ENCODE measurements around the gene CEP135. TPM values are rescaled to one million over a fixed set of nuclear protein-coding genes. Genes with fewer than 3 reads are reported as not detected.
"Not testable (repeated sequence)": the region's sequence is repeated elsewhere in the genome, so short reads cannot be mapped to it uniquely, and the experiment has no call there.

Gene CEP135, protein sequence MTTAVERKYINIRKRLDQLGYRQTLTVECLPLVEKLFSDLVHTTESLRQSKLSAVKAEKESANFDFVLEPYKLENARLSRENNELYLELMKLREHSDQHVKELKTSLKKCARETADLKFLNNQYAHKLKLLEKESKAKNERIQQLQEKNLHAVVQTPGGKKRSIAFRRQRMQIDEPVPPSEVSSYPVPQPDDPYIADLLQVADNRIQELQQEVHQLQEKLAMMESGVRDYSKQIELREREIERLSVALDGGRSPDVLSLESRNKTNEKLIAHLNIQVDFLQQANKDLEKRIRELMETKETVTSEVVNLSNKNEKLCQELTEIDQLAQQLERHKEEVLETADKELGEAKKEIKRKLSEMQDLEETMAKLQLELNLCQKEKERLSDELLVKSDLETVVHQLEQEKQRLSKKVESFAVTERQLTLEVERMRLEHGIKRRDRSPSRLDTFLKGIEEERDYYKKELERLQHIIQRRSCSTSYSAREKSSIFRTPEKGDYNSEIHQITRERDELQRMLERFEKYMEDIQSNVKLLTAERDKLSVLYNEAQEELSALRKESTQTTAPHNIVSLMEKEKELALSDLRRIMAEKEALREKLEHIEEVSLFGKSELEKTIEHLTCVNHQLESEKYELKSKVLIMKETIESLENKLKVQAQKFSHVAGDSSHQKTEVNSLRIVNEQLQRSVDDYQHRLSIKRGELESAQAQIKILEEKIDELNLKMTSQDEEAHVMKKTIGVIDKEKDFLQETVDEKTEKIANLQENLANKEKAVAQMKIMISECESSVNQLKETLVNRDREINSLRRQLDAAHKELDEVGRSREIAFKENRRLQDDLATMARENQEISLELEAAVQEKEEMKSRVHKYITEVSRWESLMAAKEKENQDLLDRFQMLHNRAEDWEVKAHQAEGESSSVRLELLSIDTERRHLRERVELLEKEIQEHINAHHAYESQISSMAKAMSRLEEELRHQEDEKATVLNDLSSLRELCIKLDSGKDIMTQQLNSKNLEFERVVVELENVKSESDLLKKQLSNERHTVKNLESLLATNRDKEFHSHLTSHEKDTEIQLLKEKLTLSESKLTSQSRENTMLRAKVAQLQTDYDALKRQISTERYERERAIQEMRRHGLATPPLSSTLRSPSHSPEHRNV
- total RNA-seq (2014; rRNA removed; shearing (Covaris generic)): 2.3 and 5.2 TPM in 2 replicates

DNA sequence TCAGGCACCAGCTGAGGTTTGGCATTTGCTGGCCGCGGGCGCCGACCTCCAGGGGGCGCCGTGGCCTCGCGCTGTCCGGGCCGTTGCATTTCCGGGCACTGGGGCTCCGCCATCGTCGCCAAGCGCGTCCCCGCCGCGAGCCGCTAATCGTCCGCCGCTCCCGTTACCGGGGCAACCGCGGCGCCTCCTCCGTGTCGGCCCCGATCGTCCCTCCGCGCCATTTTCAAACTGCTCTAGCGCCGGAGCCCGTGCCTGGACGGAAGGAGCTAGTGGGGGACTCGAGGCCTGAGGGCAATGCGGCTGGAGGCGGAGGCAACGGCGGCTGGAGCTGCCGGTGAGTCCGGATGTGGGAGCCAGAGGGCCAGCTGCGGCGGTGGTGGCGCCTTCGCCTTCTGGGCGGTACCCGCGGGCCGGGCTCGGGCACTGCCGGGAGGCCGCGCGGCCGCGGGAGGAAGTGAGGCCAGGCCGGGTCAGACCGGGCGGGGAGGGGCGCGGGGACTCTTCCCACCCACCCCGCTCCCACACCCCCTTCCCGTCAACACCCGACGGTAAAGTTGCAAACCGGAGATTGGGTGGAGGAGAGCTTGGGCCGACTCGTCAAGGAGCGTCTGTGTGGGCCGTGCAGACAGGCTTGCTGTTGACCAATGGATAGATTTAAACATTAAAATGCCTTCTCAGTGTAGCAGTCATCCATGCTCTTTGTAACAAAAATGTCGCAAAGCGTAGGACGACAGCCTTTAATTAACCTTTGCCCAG is at the start of gene CEP135:
TSS of gene CEP135 (plus strand) at position 220 of the 756 bp plus-strand sequence. CDS start 3,186 bp downstream, outside the sequence.
- DNase-seq (ENCODE audit: low spot score): peak; percentile 89

DNA sequence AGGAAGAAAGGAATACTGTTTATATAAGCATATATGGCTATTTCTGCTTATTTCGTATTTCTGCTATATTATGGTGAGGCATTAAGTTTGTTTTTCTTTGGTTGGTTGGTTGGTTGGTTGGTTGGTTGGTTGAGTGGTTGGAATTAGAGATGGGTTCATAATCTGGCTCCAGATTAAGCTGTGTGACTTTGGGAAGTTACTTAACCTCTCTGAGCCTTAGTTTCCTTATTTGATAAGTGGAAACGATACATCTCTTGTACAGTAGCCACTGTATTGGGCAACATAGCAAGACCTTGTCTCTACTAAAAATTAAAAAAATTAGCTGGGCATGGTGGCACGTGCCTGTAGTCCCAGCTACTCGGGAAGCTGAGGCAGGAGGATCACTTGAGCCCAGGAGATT is 46.1 kb upstream of the CEP135 start:
- DNase-seq (ENCODE audit: low spot score): no peak

DNA sequence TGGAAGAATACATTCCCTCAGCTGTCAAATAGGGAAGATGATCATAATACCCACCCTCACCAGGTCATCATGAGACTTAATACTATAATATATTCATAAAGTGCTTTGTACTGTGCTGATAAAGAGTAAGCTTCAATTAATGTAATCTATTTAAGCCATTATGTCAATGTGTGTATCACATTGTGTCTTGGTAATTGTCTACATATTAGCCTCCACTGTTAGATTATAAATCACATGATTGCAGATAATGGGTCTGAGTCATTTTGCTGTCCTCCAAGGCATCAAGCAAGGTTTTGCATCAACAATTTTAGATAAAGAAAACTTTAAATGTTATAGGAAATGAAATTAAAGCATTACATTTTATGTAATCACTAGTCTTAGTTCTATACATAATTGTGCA is 45.2 kb upstream of the CEP135 start:
- DNase-seq (ENCODE audit: low spot score): no peak

DNA sequence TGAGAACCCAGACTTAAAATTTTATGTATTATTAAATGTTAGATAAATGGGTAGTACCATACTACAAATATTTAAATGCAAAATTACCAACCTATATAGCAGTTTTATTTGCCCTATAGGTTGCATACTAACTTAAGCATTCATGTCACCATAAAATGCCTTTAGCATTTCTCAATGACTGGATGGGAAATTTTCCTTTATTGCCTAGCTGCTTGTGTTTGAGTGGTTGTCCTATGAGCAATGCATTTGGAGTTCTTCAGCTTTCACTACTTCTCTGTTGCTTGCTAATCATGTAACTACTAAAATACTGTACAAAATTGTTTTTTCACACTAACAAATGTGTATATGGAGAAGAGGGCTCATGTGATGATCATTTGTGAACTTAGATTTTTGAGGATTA is 44.2 kb upstream of the CEP135 start:
- no peak for DNase-seq (ENCODE audit: low spot score)

DNA sequence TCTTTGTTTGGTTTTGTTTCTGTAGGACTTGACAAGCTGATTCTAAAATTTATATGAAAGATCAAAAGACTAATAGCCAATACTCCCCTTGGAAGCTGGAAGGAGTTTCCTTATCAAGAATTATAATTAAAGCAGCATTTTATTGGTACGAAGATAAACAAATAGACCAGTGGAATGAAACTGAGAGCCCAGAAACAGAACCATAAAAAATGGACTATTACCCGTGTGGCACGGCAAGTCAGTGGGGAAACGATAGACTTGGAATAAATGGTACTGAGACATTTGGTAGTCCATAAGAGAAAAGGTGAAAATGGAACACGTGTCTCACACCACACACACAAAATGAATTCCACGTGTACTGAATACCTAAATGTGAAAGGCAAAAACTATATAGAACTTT is 42.4 kb upstream of the CEP135 start:
- DNase-seq (ENCODE audit: low spot score): no peak

DNA sequence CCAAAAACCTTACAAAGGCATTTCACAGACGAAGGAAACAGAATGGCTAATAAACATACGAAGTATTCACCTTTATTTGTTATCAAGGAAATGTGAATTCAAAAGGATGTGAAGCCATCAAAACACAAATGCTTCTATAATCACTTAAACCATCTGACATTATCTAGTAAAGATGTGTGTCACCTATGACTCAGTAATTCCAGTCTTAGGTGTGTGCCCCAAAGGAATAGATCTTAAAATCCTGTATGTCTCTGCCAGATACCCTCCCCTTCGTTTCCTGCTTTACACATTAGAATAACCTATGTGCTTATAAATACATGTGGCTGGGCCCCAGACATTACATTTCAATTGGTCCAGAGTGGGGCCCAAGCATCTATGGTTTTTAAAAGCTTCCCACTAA is 41.8 kb upstream of the CEP135 start:
- DNase-seq (ENCODE audit: low spot score): no peak

DNA sequence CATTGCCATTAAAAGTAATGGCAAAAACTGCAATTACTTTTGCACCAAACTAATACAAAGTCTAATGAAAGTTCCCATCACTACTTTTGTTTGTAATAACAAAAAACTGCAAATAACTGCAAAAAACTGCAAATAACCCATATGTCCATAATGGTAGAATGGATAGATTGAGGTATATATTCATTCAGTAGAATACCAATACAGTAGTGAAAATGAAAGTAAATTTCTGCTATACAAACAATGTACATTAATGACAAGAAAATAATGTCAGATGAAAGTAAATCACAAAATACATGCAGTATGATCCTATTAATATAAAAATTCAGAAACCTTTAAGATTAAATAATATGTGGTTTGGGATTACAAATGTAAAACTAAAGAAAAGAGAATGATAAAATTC is 41.3 kb upstream of the CEP135 start:
- DNase-seq (ENCODE audit: low spot score): no peak

DNA sequence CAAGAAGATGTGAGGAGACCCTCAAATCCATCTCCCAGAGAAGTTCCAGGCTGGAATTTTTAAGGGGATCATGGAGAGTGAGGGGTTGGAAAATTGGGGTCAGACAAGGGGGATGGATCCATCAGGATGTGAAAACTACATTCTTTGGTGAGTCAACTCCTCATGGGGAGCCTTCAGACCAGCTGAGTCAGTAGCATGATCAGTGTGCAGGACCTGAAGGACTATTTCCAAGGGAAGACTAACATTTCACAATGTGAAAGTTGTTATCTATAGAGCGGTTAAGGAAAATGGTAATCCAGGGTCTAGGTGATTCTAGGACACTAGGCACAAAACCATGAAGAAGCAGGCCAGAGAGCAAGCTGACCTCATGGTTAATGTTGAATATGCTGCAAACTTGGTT is 38.6 kb upstream of the CEP135 start:
- no peak for DNase-seq (ENCODE audit: low spot score)

DNA sequence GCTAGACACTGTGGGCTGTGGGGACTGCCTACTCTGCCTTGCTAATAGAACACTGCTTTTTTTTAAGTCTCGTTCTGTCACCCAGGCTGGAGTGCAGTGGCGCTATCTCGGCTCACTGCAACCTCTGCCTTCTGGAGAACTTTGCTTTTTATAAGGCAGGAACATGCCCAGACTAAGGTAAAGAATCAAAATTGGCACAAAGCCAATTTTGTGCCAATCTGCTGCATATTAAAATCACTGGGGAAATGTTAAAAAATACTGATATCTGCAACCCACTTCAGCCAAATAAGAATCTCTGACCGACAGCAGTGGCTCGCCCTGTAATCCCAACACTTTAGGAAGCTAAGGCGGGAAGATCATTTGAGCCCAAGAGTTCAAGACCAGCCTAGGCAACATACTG is 36.5 kb upstream of the CEP135 start:
- no peak for DNase-seq (ENCODE audit: low spot score)

DNA sequence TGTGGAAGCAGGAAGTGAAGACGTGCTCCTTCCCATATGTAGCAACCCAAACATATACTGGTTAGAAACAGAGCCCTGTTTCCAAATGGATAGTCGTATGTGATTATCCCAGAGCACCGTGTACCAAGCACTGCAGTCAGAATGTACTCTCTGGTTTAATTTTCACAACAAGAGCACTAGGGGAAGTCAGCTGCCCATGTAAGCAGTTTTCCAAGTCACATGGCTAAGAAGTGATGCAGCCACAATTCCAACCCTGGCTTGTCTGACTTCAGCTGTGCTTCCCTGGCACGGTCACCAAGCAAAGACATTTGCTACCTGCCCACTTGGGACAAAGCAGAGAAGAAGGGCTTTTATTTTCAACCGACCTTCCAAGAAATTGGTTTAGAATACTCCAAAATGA is 28.2 kb upstream of the CEP135 start:
- DNase-seq (ENCODE audit: low spot score): no peak

DNA sequence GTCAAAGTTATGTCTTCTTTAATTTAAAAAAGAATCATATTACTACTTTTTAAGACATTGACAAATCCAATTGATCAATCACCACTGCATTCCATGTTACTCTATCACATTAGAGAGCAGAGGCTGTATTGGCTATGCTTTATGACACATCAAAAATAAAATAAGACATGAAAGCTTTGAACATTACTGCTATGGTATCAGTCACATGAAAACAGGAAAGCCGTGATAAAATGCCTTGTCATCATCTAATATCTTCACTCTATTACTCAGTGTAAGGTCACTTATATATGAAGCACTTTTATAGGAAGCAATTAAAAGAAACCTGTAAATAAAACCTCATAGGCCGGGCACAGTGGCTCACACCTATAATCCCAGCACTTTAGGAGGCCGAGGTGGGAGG is 27.7 kb upstream of the CEP135 start:
- DNase-seq (ENCODE audit: low spot score): no peak

DNA sequence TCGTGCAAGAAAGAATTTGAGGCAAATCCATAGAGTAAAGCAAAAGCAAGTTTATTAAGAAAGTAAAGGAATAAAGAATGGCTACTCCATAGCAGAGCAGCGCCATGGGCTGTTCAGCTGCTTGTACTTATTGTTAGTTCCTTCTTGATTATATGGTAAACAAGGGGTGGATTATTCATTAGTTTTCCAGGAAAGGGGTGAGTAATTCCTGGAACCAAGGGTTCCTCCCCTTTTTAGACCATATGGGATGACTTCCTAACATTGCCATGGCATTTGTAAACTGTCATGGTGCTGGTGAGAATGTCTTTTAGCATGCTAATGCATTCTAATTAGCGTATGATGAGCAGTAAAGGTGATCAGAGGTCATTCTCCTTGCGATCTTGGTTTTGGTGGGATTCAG is 23.5 kb upstream of the CEP135 start:
- DNase-seq (ENCODE audit: low spot score): no peak

DNA sequence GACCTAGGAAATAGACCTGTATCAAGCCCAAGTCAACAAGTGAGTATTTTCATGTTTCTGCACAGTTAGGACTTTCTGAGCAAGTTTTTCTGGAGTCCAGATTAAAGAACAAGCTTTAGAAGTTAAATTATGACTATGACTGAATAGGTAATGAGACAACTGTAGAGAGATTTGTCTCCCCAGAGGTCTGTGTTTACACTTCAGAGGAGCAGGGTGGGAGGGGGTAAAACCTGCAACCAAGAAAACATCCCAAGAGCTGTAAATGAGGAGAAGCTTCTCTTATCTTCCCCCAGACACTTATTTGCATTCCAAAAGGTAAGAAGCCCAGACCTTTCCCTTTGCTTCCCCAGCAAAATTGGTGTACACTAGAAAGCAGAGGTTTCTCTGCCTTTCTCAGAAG is 22.1 kb upstream of the CEP135 start:
- DNase-seq (ENCODE audit: low spot score): no peak

DNA sequence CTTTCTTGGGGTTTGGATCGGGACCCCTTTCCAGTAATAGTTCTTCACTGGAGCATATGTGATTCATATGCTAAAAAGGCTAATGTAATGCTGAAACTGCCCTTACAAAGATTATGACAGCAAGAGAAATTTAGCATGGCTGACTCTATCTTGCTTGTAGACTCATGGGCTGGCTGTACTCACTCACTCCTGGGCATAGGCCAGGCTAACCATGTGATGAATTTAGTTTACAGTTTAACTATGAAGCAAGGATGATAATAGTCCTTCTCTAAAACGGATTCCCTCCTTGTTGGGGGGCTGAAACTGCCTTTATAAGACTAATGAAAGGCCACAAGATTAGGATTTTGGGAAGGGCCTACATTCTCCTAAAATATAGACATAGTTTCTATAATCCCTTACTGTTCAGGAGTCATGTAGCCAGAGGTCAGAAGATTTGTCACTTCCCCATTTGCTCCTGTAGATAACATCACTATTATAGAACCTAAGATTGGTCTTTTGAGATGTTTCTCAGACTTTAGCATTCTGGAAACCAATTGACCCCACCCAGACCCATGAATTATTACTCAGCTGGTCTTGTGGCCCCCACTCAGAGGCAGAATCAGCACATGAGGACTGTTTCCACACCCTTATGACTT is 20.8 kb upstream of the CEP135 start:
- no peak for DNase-seq (ENCODE audit: low spot score)

DNA sequence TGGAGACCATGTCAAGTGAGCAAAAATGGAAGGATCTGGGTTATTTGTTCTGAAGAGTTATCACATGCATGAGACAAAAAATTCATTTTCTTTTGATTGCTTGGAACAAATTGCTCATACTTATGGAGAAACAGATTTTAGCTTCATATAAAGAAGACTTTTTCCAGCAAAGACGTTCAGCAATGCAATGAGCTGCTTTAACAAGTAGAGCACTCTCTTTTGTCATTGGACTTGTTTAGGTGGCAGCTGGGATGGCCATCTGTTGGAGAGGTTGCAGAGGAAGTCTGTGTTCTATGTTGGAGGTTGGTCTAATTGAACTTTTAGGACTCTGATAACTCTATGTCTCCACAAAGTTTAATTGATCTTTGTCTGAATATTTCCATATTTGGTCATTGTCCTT is 19.9 kb upstream of the CEP135 start:
- no peak for DNase-seq (ENCODE audit: low spot score)

DNA sequence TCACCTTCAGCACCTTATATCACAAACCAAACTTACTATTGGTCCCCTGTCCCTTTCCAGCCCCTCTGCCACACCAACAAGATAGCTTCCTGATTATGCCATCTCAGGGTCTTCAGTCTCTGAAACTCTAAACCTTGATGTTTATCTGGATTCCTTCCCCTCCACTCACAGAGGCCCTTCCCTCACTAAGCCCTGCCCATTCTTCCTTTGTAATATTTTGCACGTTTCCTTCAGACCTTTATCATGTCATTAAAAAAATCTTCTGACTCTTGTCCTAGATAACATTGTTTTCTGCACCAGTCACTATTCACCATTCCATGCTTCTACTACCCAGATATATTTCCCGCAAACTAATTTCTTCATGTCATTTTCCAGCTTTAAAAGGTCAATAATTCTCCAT is 17.7 kb upstream of the CEP135 start:
- no peak for DNase-seq (ENCODE audit: low spot score)

DNA sequence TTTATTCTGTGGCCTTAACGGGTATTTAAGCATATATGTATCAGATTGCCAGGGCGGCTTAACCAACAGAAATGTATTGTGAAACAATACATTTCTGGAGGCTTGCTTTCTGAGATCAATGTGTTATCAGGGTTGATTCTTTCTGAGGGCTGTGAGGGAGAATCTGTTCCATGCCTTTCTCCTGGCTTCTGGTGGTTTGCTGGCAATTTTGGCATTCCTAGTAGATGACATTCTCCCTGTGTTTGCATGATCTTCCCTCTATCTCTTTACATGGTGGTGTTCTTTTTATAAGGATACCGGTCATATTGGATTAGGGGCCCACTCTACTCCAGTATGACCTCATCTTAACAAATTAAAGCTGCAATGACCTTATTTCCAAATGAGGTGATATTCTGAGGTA is 16.9 kb upstream of the CEP135 start:
- no peak for DNase-seq (ENCODE audit: low spot score)

DNA sequence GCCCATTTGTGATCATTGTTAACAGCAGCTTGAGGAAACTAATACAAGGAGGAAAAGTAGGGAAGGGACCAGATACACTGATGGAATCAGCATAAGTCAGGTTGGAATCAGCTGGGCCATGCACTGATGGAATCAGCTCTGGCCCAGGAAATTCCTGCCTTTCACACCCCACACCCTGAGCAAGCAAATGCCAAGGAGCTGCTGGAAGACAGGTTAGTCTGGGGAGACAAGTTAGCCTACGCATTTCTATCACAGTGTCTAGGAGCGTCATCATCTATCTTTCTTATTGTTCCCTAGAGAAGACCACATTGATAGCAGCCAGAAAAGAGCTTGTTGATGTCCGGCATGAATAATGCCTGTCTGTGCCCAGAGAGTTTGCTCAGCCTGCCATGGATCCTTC is 16.2 kb upstream of the CEP135 start:
- no peak for DNase-seq (ENCODE audit: low spot score)

DNA sequence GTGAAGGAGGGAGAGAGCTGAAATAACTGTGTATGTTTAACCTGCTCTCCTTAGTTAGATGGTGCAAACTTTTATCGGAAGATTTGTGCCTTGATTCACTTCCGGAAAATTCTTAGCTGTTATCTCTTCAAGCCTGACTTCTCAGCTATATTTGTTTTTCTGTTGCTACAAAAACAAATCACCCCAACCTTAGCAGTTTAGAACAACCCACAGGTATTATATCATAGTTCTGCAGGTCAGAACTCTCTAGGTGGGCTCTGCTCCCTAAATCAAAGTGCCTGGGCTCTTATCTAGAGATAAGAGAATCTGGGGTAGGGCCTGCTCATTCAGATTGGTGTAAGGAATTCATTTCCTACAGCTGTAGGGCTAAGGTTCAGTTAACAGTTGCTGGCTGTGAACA is 15.1 kb upstream of the CEP135 start:
- DNase-seq (ENCODE audit: low spot score): no peak

DNA sequence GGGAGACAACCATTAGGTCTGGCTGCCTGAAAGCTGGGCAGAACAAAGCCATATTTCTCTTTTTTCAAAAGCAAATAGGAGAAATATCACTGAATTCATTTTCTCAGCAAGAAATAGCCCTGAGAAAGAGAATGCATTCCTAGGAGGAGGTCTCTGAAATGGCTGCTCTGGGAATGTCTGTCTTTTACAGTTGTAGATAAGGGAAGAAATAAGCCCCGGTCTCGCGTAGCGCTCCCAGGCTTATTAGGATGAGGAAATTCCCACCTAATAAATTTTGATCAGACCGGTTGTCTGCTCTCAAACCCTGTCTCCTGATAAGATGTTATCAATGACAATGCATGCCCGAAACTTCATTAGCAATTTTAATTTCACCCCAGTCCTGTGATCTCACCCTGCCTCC is 12.8 kb upstream of the CEP135 start:
- not testable (repeated sequence) for DNase-seq (ENCODE audit: low spot score)

DNA sequence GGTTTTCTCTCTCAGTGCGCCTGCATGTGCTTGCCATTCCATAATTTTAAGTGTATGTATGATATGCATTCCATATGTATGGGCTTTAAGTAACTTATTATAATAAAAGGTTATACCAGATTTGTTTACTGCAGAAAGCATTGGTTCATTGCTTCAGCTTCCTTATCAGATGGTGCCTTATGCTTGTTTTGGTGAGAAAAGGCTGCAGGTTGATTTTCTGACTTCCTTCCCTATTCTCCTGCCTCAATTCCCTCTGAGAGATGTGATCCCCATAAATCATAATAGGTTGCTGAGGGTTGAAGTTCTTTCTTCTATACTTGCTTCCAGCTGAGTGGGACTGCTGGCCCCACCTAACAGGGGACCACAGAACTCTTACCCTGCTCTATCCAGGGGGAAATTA is 10.3 kb upstream of the CEP135 start:
- DNase-seq (ENCODE audit: low spot score): no peak
